Gastrocnemius medialis (tissue), 4 donors: Measurements from ENCODE around the gene GALNT7. TPM values are rescaled to one million over a fixed set of nuclear protein-coding genes. Genes with fewer than 3 reads are reported as not detected.

Source experiments
- ATAC-seq, 2 donors: fragments of 150-250 bp; one replicate each; pipeline ENCODE4 v1.9.1; 2016
- DNase-seq, 2 donors: peaks; one replicate each; pipeline ENCODE4 v3.0.0-alpha.2; 2019
- H3K27ac ChIP-seq, 4 donors: fragments of 200-600 bp; sonication (generic); 1 replicate in 1 of 4; 2 replicates in 3 of 4; pipeline ENCODE4 v1.5.1; 2016 to 2018; ENCODE audit warnings: mild to moderate bottlenecking in 2 of 4, moderate library complexity in 1 of 4
- H3K27me3 ChIP-seq, 3 donors: fragments of 200-600 bp; sonication (generic) in 2 of 3; 1 replicate in 1 of 3; 2 replicates in 2 of 3; pipeline versions ENCODE4 v1.5.1 to v1.6.0; 2016 to 2019; ENCODE audit warnings: mild to moderate bottlenecking in 1 of 3, moderate library complexity in 1 of 3
- H3K36me3 ChIP-seq, 2 donors: fragments of 200-600 bp; sonication (generic) in 1 of 2; one replicate each; pipeline ENCODE4 v1.5.1; 2017 to 2018
- H3K4me1 ChIP-seq, 2 donors: fragments of 200-600 bp; sonication (generic) in 1 of 2; one replicate each; pipeline ENCODE4 v1.5.1; 2016 to 2017; ENCODE audit warnings: mild to moderate bottlenecking in 2 of 2
- H3K4me3 ChIP-seq, 4 donors: fragments of 200-600 bp; sonication (generic) in 3 of 4; 1 replicate in 1 of 4; 2 replicates in 3 of 4; pipeline ENCODE4 v1.5.1; 2016 to 2019; ENCODE audit warnings: mild to moderate bottlenecking in 2 of 4
- H3K9me3 ChIP-seq, 3 donors: fragments of 200-600 bp; sonication (generic) in 2 of 3; 1 replicate in 1 of 3; 2 replicates in 2 of 3; pipeline ENCODE4 v1.5.1; 2016 to 2019
- CTCF ChIP-seq, 5 experiments: fragments of 450-650 bp in 3 of 5; fragments of 200-600 bp in 2 of 5; sonication (generic) in 2 of 5; IDR thresholded peaks in 4 of 5; conservative IDR thresholded peaks in 1 of 5; 1 replicate in 4 of 5; 2 replicates in 1 of 5; pipeline ENCODE4 v1.5.1; 2016 to 2019; ENCODE audit warnings: antibody characterized with exemption in 5 of 5, mild to moderate bottlenecking in 3 of 5, moderate library complexity in 3 of 5
- POLR2A ChIP-seq, 2 donors: fragments of 450-650 bp; IDR thresholded peaks; one replicate each; pipeline ENCODE4 v1.6.1; 2017; ENCODE audit warnings: antibody characterized with exemption in 2 of 2, mild to moderate bottlenecking in 2 of 2, moderate library complexity in 2 of 2
- in situ Hi-C, 4 donors: fragments of 200-750 bp; cut with MboI; loops; one replicate each; pipeline versions ENCODE4 v1.15.0 to v1.8.0; 2017; ENCODE audit warnings: low sequenced_read_pairs in 4 of 4
- intact Hi-C: fragments of 100-400 bp; cut with DNase I; formaldehyde crosslinking; loops from one replicate; pipeline ENCODE4 v1.15.1; 2023; ENCODE audit warnings: low total_unique reads
- total RNA-seq, 4 donors: library from RNA; depleted of rRNA; stranded (reverse); fragments of >200 nt; gene quantifications; one replicate each; pipeline versions ENCODE4 v1.1.0 to v1.2.3, GENCODE V29; 2016

The GALNT7 gene
- total RNA-seq, 4 donors from 2014 or later = 0.91 to 2.8 (median 1.1) TPM

GRCh38 chr4:173171098-173171497 lies 2.5 kb downstream of the GALNT7 start:
- DNase-seq (no peak), ATAC-seq (no peak)
- H3K27ac ChIP-seq = no peak overlapping the region
- in situ Hi-C loops (no loop called here), intact Hi-C loops (loop anchor here (5.0 kb wide), 1 partner anchor 61 kb away; no protein-coding TSS in a partner anchor)
- peaks cover 6 to 9% of the 10 kb centered on the region in 2 donors for H3K4me1 ChIP-seq
- H3K4me3 ChIP-seq = no peak overlapping the region
- no peaks in the 10 kb centered on the region for H3K9me3 ChIP-seq
- H3K27me3 ChIP-seq = peaks cover 9 to 16% (median 14%) of the 10 kb centered on the region in 3 donors
- TF ChIP-seq POLR2A (IDR thresholded peaks at IDR 0.05) (no peak), CTCF (IDR thresholded peaks at IDR 0.05 in 4 of 5, conservative IDR thresholded peaks at IDR 0.05 in 1 of 5) (no peak)
- H3K36me3 ChIP-seq = no peaks in the 10 kb centered on the region

GRCh38 chr4:173171987-173172386 lies 3.4 kb downstream of the GALNT7 start:
- Histone ChIP-seq H3K36me3 (no peaks in the 10 kb centered on the region), H3K9me3 (no peaks in the 10 kb centered on the region), H3K27ac (no peak overlapping the region), H3K4me1 (peaks cover 6 to 9% of the 10 kb centered on the region in 2 donors), H3K27me3 (peaks cover 9 to 16% (median 14%) of the 10 kb centered on the region in 3 donors), H3K4me3 (no peak overlapping the region)
- intact Hi-C loops (loop anchor here (5.0 kb wide), 1 partner anchor 60 kb away; no protein-coding TSS in a partner anchor), in situ Hi-C loops (no loop called here)
- no peak for TF ChIP-seq POLR2A (IDR thresholded peaks at IDR 0.05)
- no peak for TF ChIP-seq CTCF (IDR thresholded peaks at IDR 0.05 in 4 of 5, conservative IDR thresholded peaks at IDR 0.05 in 1 of 5)
- ATAC-seq (no peak), DNase-seq (no peak)

- H3K4me3 ChIP-seq = no peak overlapping the region
- no peak for TF ChIP-seq CTCF (IDR thresholded peaks at IDR 0.05 in 4 of 5, conservative IDR thresholded peaks at IDR 0.05 in 1 of 5)
- no peak for TF ChIP-seq POLR2A (IDR thresholded peaks at IDR 0.05)
- peaks cover 9 to 14% (median 11%) of the 10 kb centered on the region in 3 donors for H3K27me3 ChIP-seq
- no peak for DNase-seq
- no peaks in the 10 kb centered on the region for H3K36me3 ChIP-seq
- intact Hi-C loops (loop anchor here (5.0 kb wide), 1 partner anchor 58 kb away; no protein-coding TSS in a partner anchor), in situ Hi-C loops (no loop called here)
- ATAC-seq = no peak
- no peaks in the 10 kb centered on the region for H3K9me3 ChIP-seq
- H3K4me1 ChIP-seq = peaks cover 0 to 6% of the 10 kb centered on the region in 2 donors
- H3K27ac ChIP-seq = no peak overlapping the region
Observed at GRCh38 chr4:173174184-173174583, 5.6 kb downstream of the GALNT7 start.

GRCh38 chr4:173174594-173175012 lies 6.0 kb downstream of the GALNT7 start:
- Histone ChIP-seq H3K36me3 (no peaks in the 10 kb centered on the region), H3K27ac (no peak overlapping the region), H3K9me3 (no peaks in the 10 kb centered on the region), H3K4me3 (no peak overlapping the region), H3K27me3 (peaks cover 9 to 14% (median 11%) of the 10 kb centered on the region in 3 donors), H3K4me1 (peaks cover 0 to 6% of the 10 kb centered on the region in 2 donors)
- in situ Hi-C loops = no loop called here
- TF ChIP-seq POLR2A (IDR thresholded peaks at IDR 0.05) = no peak
- TF ChIP-seq CTCF (IDR thresholded peaks at IDR 0.05 in 4 of 5, conservative IDR thresholded peaks at IDR 0.05 in 1 of 5) = no peak
- ATAC-seq (no peak), DNase-seq (no peak)
- intact Hi-C loops = loop anchor here (5.0 kb wide), 1 partner anchor 58 kb away; no protein-coding TSS in a partner anchor

GRCh38 chr4:173176010-173176409 lies 7.4 kb downstream of the GALNT7 start:
- TF ChIP-seq CTCF (IDR thresholded peaks at IDR 0.05 in 4 of 5, conservative IDR thresholded peaks at IDR 0.05 in 1 of 5) (no peak), POLR2A (IDR thresholded peaks at IDR 0.05) (no peak)
- no peak overlapping the region for H3K27ac ChIP-seq
- ATAC-seq = no peak
- no peaks in the 10 kb centered on the region for H3K4me1 ChIP-seq
- in situ Hi-C loops = no loop called here
- no peak for DNase-seq
- intact Hi-C loops = no loop called here
- H3K9me3 ChIP-seq = no peaks in the 10 kb centered on the region
- no peak overlapping the region for H3K4me3 ChIP-seq
- H3K27me3 ChIP-seq = peaks cover 0 to 3% (median 0%) of the 10 kb centered on the region in 3 donors
- no peaks in the 10 kb centered on the region for H3K36me3 ChIP-seq
